Stimulated activated effector memory CD8-positive, alpha-beta T cell treated with anti-CD3 and anti-CD28 coated beads, Interleukin-12 subunit alpha, Interleukin-12 subunit beta, amount 100 ng/mL, for 72 hours (primary cell): Measurements from ENCODE around the gene RACGAP1.
"Not testable (repeated sequence)": the region's sequence is repeated elsewhere in the genome, so short reads cannot be mapped to it uniquely, and the experiment has no call there.

ENCODE experiments used
- ATAC-seq: fragments of 150-1000 bp; cut with Tn5 transposase; 2 replicates; pipeline ENCODE4 v1.10.0; 2021
- DNase-seq, 2 donors: peaks; one replicate each; pipeline ENCODE4 v3.0.0; 2021 to 2022; ENCODE audit warnings: low spot score in 2 of 2
- H3K27ac Mint-ChIP-seq: one replicate; pipeline ENCODE4 v1.8.0; 2022; ENCODE audit warnings: mild to moderate bottlenecking, mixed read lengths
- H3K36me3 Mint-ChIP-seq: one replicate; pipeline ENCODE4 v1.8.0; 2022; ENCODE audit warnings: mild to moderate bottlenecking, mixed read lengths
- H3K4me1 Mint-ChIP-seq: one replicate; pipeline ENCODE4 v1.8.0; 2022; ENCODE audit warnings: mixed read lengths
- H3K4me3 Mint-ChIP-seq: one replicate; pipeline ENCODE4 v1.8.0; 2022; ENCODE audit warnings: mild to moderate bottlenecking, mixed read lengths
- H3K9me3 Mint-ChIP-seq: one replicate; pipeline ENCODE4 v1.8.0; 2022; ENCODE audit warnings: mixed read lengths

Gene RACGAP1

GRCh38 chr12:49990273-49990672, 35.0 kb downstream of the RACGAP1 start:
- Mint-ChIP-seq H3K4me1 (no peaks in the 10 kb centered on the region), H3K9me3 (no peaks in the 10 kb centered on the region), H3K4me3 (no peak overlapping the region), H3K36me3 (peaks cover 75% of the 10 kb centered on the region), H3K27ac (no peak overlapping the region)
- DNase-seq (no peak), ATAC-seq (no peak)

- peaks cover 66% of the 10 kb centered on the region for H3K36me3 Mint-ChIP-seq
- not testable (repeated sequence) for ATAC-seq, H3K27ac Mint-ChIP-seq, H3K4me3 Mint-ChIP-seq, H3K9me3 Mint-ChIP-seq, H3K4me1 Mint-ChIP-seq, DNase-seq
These were observed 35.9 kb downstream of the RACGAP1 start for GRCh38 chr12:49989400-49989799.

- DNase-seq (no peak), ATAC-seq (no peak)
- H3K9me3 Mint-ChIP-seq: no peaks in the 10 kb centered on the region
- H3K4me3 Mint-ChIP-seq: no peak overlapping the region
- no peak overlapping the region for H3K27ac Mint-ChIP-seq
- H3K4me1 Mint-ChIP-seq: no peaks in the 10 kb centered on the region
- peaks cover 56% of the 10 kb centered on the region for H3K36me3 Mint-ChIP-seq
These were observed 37.5 kb downstream of the RACGAP1 start for GRCh38 chr12:49987625-49988303.

GRCh38 chr12:49986476-49986875, 38.8 kb downstream of the RACGAP1 start:
- H3K4me3 Mint-ChIP-seq, H3K27ac Mint-ChIP-seq, ATAC-seq, H3K9me3 Mint-ChIP-seq, DNase-seq, H3K4me1 Mint-ChIP-seq: not testable (repeated sequence)
- peaks cover 43% of the 10 kb centered on the region for H3K36me3 Mint-ChIP-seq

- ATAC-seq (peak; percentile 64), DNase-seq (no peak)
- Mint-ChIP-seq H3K4me3 (no peak overlapping the region), H3K27ac (no peak overlapping the region), H3K9me3 (no peaks in the 10 kb centered on the region), H3K36me3 (peaks cover 38% of the 10 kb centered on the region), H3K4me1 (no peaks in the 10 kb centered on the region)
These were observed 39.3 kb downstream of the RACGAP1 start for GRCh38 chr12:49985981-49986380.

- ATAC-seq: no peak
- Mint-ChIP-seq H3K27ac (peak overlapping the region; percentile 58), H3K9me3 (no peaks in the 10 kb centered on the region), H3K36me3 (peaks cover 25% of the 10 kb centered on the region), H3K4me3 (no peak overlapping the region), H3K4me1 (no peaks in the 10 kb centered on the region)
- no peak for DNase-seq
These were observed 40.6 kb downstream of the RACGAP1 start for GRCh38 chr12:49984476-49985359.

- peaks cover 17% of the 10 kb centered on the region for H3K36me3 Mint-ChIP-seq
- H3K4me3 Mint-ChIP-seq: no peak overlapping the region
- no peaks in the 10 kb centered on the region for H3K4me1 Mint-ChIP-seq
- H3K9me3 Mint-ChIP-seq: no peaks in the 10 kb centered on the region
- H3K27ac Mint-ChIP-seq: no peak overlapping the region
- no peak for DNase-seq
- no peak for ATAC-seq
These were observed 41.4 kb downstream of the RACGAP1 start for GRCh38 chr12:49983892-49984291.

GRCh38 chr12:49982246-49983087, 42.8 kb downstream of the RACGAP1 start:
- no peak overlapping the region for H3K4me3 Mint-ChIP-seq
- peaks cover 6% of the 10 kb centered on the region for H3K36me3 Mint-ChIP-seq
- no peak for DNase-seq

GRCh38 chr12:49980501-49981349, 44.6 kb downstream of the RACGAP1 start:
- DNase-seq (no peak), ATAC-seq (no peak)
- Mint-ChIP-seq H3K9me3 (no peaks in the 10 kb centered on the region), H3K36me3 (peaks cover 6% of the 10 kb centered on the region), H3K4me3 (no peak overlapping the region), H3K4me1 (no peaks in the 10 kb centered on the region), H3K27ac (peak overlapping the region; percentile 38)

More at GRCh38 chr12:49982246-49983087, 42.8 kb downstream of the RACGAP1 start:
- H3K4me1 Mint-ChIP-seq: no peaks in the 10 kb centered on the region
- no peaks in the 10 kb centered on the region for H3K9me3 Mint-ChIP-seq
- ATAC-seq: no peak
- H3K27ac Mint-ChIP-seq: peak overlapping the region; percentile 9

- Mint-ChIP-seq H3K36me3 (peaks cover 6% of the 10 kb centered on the region), H3K27ac (peak overlapping the region; percentile 44), H3K9me3 (no peaks in the 10 kb centered on the region), H3K4me1 (no peaks in the 10 kb centered on the region), H3K4me3 (no peak overlapping the region)
- DNase-seq (no peak), ATAC-seq (no peak)
These were observed 45.5 kb downstream of the RACGAP1 start for GRCh38 chr12:49979791-49980190.

GRCh38 chr12:49979016-49979586, 46.2 kb downstream of the RACGAP1 start:
- Mint-ChIP-seq H3K4me3 (no peak overlapping the region), H3K36me3 (peaks cover 6% of the 10 kb centered on the region), H3K9me3 (no peaks in the 10 kb centered on the region), H3K4me1 (no peaks in the 10 kb centered on the region), H3K27ac (peak overlapping the region; percentile 44)
- DNase-seq (no peak), ATAC-seq (no peak)

- no peaks in the 10 kb centered on the region for H3K36me3 Mint-ChIP-seq
- no peak overlapping the region for H3K4me3 Mint-ChIP-seq
- no peak for ATAC-seq
- H3K27ac Mint-ChIP-seq: no peak overlapping the region
- no peak for DNase-seq
- H3K9me3 Mint-ChIP-seq: no peaks in the 10 kb centered on the region
- no peaks in the 10 kb centered on the region for H3K4me1 Mint-ChIP-seq
These were observed 47.2 kb downstream of the RACGAP1 start for GRCh38 chr12:49978125-49978524.

GRCh38 chr12:49976557-49976956, 48.7 kb downstream of the RACGAP1 start:
- ATAC-seq (no peak), DNase-seq (no peak)
- Mint-ChIP-seq H3K4me1 (no peaks in the 10 kb centered on the region), H3K4me3 (no peak overlapping the region), H3K27ac (peak overlapping the region; percentile 14), H3K9me3 (no peaks in the 10 kb centered on the region), H3K36me3 (no peaks in the 10 kb centered on the region)

- Mint-ChIP-seq H3K4me3 (no peak overlapping the region), H3K27ac (no peak overlapping the region), H3K4me1 (no peaks in the 10 kb centered on the region), H3K36me3 (no peaks in the 10 kb centered on the region), H3K9me3 (no peaks in the 10 kb centered on the region)
- ATAC-seq: no peak
- no peak for DNase-seq
These were observed 50.0 kb downstream of the RACGAP1 start for GRCh38 chr12:49975318-49975761.
